KMS-11 (cell line): Measurements from ENCODE around the gene SLC39A12.
A peak's percentile ranks its signal among the peaks of the same experiment; 100 is the strongest.

Experiments
- H2AFZ ChIP-seq: fragments of 200-600 bp; sonication (generic); 2 replicates; pipeline ENCODE4 v1.6.1; 2016; ENCODE audit warnings: antibody characterized with exemption, mixed run types, low read depth
- H3K27ac ChIP-seq: fragments of 200-600 bp; sonication (generic); 2 replicates; pipeline ENCODE4 v1.6.1; 2016; ENCODE audit warnings: mild to moderate bottlenecking, mixed run types
- H3K27me3 ChIP-seq: fragments of 200-600 bp; sonication (generic); 2 replicates; pipeline ENCODE4 v1.6.1; 2017; ENCODE audit warnings: mild to moderate bottlenecking, low read depth, mixed run types, moderate library complexity; ENCODE audit not compliant: insufficient read depth
- H3K36me3 ChIP-seq: fragments of 200-600 bp; sonication (generic); 2 replicates; pipeline ENCODE4 v1.6.1; 2017; ENCODE audit warnings: mild to moderate bottlenecking, mixed run types; ENCODE audit not compliant: insufficient read depth
- H3K4me1 ChIP-seq: fragments of 200-600 bp; sonication (generic); 2 replicates; pipeline ENCODE4 v1.6.1; 2016; ENCODE audit warnings: mild to moderate bottlenecking, low read depth, mixed run types; ENCODE audit not compliant: poor library complexity, severe bottlenecking
- H3K4me2 ChIP-seq: fragments of 200-600 bp; sonication (generic); 2 replicates; pipeline ENCODE4 v1.7.0; 2016; ENCODE audit warnings: mild to moderate bottlenecking, mixed run types
- H3K4me3 ChIP-seq: fragments of 200-600 bp; sonication (generic); IDR thresholded peaks from 2 replicates; pipeline ENCODE4 v1.6.1; 2017; ENCODE audit warnings: low read depth, low read length, mixed read lengths; ENCODE audit not compliant: insufficient read depth
- H3K79me2 ChIP-seq: fragments of 200-600 bp; sonication (generic); 2 replicates; pipeline ENCODE4 v1.6.1; 2016; ENCODE audit warnings: low read depth, mixed run types; ENCODE audit not compliant: insufficient read depth
- H3K9ac ChIP-seq: fragments of 200-600 bp; sonication (generic); 2 replicates; pipeline ENCODE4 v1.6.1; 2016; ENCODE audit warnings: mild to moderate bottlenecking, mixed run types
- H4K20me1 ChIP-seq: fragments of 200-600 bp; sonication (generic); 2 replicates; pipeline ENCODE4 v1.6.1; 2016; ENCODE audit warnings: mild to moderate bottlenecking, mixed run types; ENCODE audit not compliant: insufficient read depth
- TF ChIP-seq, protein P1 (sequence below): fragments of 200-600 bp; sonication (generic); conservative IDR thresholded peaks from 2 replicates; pipeline ENCODE4 v1.6.1; 2017; ENCODE audit warnings: low read depth, mild to moderate bottlenecking, antibody characterized with exemption, low read length, moderate library complexity, mixed read lengths

Gene SLC39A12

DNA sequence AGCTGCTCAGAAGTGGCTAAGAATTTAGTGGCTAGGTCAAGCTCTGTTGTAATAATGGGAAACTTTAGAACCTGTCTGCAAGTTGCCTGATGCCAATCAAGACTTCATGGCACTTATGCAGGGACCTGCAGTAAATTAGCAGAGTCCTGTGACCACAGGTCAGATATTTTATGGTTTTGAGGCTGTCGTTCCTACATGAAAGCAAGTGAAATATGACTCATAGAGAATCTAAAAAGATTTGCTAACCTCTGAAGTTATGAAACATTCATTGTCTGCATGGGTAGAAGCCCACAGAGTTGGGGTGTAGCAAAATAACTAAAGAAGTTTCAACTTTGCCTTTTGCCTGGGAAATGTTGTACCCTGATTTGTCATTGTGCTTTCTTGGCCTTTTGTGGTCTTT lies 32.3 kb downstream of the SLC39A12 start:
- no peaks in the 10 kb centered on the region for H3K36me3 ChIP-seq
- H3K4me2 ChIP-seq: peak overlapping the region; percentile 44
- no peaks in the 10 kb centered on the region for H4K20me1 ChIP-seq
- H3K4me3 ChIP-seq: no peak overlapping the region
- H3K4me1 ChIP-seq: peaks cover 45% of the 10 kb centered on the region
- H2AFZ ChIP-seq: no peak overlapping the region
- no peak overlapping the region for H3K9ac ChIP-seq
- peak overlapping the region; percentile 25; the same call in 1 of the 2 replicates for H3K27ac ChIP-seq
- TF ChIP-seq, protein P1, sequence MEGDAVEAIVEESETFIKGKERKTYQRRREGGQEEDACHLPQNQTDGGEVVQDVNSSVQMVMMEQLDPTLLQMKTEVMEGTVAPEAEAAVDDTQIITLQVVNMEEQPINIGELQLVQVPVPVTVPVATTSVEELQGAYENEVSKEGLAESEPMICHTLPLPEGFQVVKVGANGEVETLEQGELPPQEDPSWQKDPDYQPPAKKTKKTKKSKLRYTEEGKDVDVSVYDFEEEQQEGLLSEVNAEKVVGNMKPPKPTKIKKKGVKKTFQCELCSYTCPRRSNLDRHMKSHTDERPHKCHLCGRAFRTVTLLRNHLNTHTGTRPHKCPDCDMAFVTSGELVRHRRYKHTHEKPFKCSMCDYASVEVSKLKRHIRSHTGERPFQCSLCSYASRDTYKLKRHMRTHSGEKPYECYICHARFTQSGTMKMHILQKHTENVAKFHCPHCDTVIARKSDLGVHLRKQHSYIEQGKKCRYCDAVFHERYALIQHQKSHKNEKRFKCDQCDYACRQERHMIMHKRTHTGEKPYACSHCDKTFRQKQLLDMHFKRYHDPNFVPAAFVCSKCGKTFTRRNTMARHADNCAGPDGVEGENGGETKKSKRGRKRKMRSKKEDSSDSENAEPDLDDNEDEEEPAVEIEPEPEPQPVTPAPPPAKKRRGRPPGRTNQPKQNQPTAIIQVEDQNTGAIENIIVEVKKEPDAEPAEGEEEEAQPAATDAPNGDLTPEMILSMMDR: no peak
- no peaks in the 10 kb centered on the region for H3K79me2 ChIP-seq
- H3K27me3 ChIP-seq: no peaks in the 10 kb centered on the region

DNA sequence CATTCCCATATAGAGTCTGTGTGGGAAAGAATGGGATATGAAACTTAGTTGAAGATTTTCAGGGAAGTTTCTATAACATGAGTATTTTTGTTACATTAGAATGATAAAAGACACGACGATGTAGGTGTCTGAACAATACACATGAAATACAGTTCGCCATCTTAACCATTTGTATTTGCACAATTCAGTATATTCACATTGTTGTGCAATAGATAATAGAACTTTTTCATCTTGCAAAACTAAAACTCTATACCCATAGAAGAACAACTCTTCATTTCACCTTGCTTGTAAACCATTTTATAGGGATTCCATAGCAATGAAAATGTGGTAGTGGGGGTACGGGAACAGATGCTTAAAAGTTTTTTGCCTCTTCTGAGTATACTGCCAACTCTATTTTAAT lies 32.8 kb downstream of the SLC39A12 start:
- Histone ChIP-seq H3K27ac (peak overlapping the region; percentile 25; the same call in 1 of the 2 replicates), H3K27me3 (no peaks in the 10 kb centered on the region), H3K36me3 (no peaks in the 10 kb centered on the region), H3K4me1 (peaks cover 45% of the 10 kb centered on the region), H2AFZ (no peak overlapping the region), H3K4me3 (no peak overlapping the region), H3K9ac (no peak overlapping the region), H3K79me2 (no peaks in the 10 kb centered on the region), H3K4me2 (peak overlapping the region; percentile 44), H4K20me1 (no peaks in the 10 kb centered on the region)
- TF ChIP-seq, protein P1: no peak

DNA sequence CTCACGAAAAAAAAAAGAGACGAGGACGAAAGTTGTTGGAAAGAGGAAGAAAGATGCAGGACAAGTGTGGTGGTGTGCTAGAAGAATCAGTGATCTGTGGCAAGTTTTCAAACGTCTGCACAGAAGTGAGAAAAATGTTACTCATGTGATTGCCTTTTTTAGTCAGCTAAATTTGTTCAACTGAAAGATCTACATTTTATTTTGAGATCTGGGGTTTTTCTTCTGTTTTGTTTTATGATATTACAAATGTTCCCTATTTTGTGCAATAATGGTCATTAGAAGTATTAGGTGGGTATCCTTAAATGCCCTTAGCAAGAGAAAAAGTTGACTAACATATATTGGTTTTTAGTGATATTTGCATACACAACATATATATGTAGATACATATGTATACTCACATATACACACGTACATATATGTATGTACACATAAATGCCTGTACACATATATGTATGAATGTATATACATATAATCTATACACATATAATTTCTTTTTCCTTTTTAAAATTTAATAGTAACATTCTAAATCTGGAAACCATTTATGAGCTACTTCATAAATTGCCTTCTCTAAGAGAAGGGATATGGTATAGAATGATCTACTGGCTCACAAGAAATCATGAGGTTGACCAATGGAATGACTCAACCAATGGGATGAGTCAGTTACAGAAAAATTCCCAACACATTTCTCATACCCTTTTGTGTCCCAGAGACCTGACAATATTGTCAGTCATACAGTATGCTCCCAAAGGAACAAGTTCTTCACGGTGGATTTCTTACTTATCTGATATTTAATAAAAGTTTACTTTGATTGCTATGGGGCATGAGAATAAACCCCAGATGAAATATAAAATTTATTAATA lies 38.4 kb downstream of the SLC39A12 start:
- Histone ChIP-seq H3K4me1 (peaks cover 9% of the 10 kb centered on the region), H3K27ac (no peak overlapping the region)

DNA sequence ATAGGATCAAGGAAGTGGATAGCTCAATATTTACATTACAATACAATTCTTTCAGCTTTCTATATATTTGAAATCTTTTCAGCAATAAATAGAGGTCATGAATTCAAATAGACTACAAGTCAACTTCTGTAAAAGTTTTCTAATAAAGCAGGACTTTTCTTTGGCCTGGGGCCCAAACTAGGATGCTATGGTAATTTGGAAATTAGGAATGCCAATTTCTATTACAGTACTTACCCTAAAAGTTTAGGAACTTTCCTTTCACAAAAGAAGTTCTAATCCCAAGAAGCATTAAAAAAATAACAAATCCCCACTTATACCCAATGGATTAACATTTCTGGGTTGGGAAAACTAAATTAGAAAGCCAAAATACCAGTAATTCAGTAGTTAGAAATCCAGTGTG lies 40.5 kb downstream of the SLC39A12 start:
- Histone ChIP-seq H3K27me3 (no peaks in the 10 kb centered on the region), H4K20me1 (no peaks in the 10 kb centered on the region)
- TF ChIP-seq, protein P1: no peak

More for the DNA sequence above, 38.4 kb downstream of the SLC39A12 start:
- Histone ChIP-seq H2AFZ (no peak overlapping the region), H4K20me1 (no peaks in the 10 kb centered on the region), H3K27me3 (no peaks in the 10 kb centered on the region), H3K36me3 (no peaks in the 10 kb centered on the region), H3K4me2 (no peak overlapping the region), H3K79me2 (no peaks in the 10 kb centered on the region), H3K4me3 (no peak overlapping the region), H3K9ac (no peak overlapping the region)
- TF ChIP-seq, protein P1: no peak

More for the DNA sequence above, 40.5 kb downstream of the SLC39A12 start:
- Histone ChIP-seq H3K27ac (no peak overlapping the region), H3K9ac (no peak overlapping the region), H2AFZ (no peak overlapping the region), H3K79me2 (no peaks in the 10 kb centered on the region), H3K4me1 (no peaks in the 10 kb centered on the region), H3K4me3 (no peak overlapping the region), H3K4me2 (no peak overlapping the region), H3K36me3 (no peaks in the 10 kb centered on the region)
